Dedifferentiated amniotic fluid mesenchymal stem cell (primary cell): ENCODE results near the gene RPL7A.
"Not testable (repeated sequence)": the region's sequence is repeated elsewhere in the genome, so short reads cannot be mapped to it uniquely, and the experiment has no call there.

Experiments
- DNase-seq: peaks from one replicate; pipeline ENCODE4 v3.0.0-alpha.2; 2016; ENCODE audit errors: extremely low spot score

Gene RPL7A

GRCh38 chr9:133347985-133348717 is at the start of gene RPL7A, which contains the start of gene MED22:
Gene RPL7A, plus strand, starts transcription at chr9:133348218. Its CDS starts 26 bp downstream, at chr9:133348244.
Gene MED22, minus strand, starts transcription at chr9:133348131. Its CDS starts 1,469 bp downstream, at chr9:133346662.
- peak; percentile 98 for DNase-seq

GRCh38 chr9:133299996-133300395 is 48.0 kb upstream of the RPL7A start:
- DNase-seq: not testable (repeated sequence)

GRCh38 chr9:133301253-133302230 is 46.5 kb upstream of the RPL7A start:
- no peak for DNase-seq

GRCh38 chr9:133303266-133304157 is 44.5 kb upstream of the RPL7A start:
- no peak for DNase-seq

- DNase-seq: no peak
Measured at GRCh38 chr9:133304158-133304470, 43.9 kb upstream of the RPL7A start.

- no peak for DNase-seq
Measured at GRCh38 chr9:133304477-133305377, 43.3 kb upstream of the RPL7A start.

- DNase-seq: no peak
Measured at GRCh38 chr9:133305731-133306130, 42.3 kb upstream of the RPL7A start.

GRCh38 chr9:133306242-133307204 is 41.5 kb upstream of the RPL7A start:
- DNase-seq: no peak

GRCh38 chr9:133307301-133307700 is 40.7 kb upstream of the RPL7A start:
- DNase-seq: no peak

GRCh38 chr9:133309608-133310007 is 38.4 kb upstream of the RPL7A start:
- DNase-seq: no peak

GRCh38 chr9:133315997-133316396 is 32.0 kb upstream of the RPL7A start:
- DNase-seq: no peak

- not testable (repeated sequence) for DNase-seq
Measured at GRCh38 chr9:133317551-133317950, 30.5 kb upstream of the RPL7A start.

GRCh38 chr9:133320421-133320881 is 27.6 kb upstream of the RPL7A start:
- DNase-seq: no peak

- no peak for DNase-seq
Measured at GRCh38 chr9:133321411-133321935, 26.5 kb upstream of the RPL7A start.

- DNase-seq: no peak
Measured at GRCh38 chr9:133322701-133323100, 25.3 kb upstream of the RPL7A start.

- DNase-seq: no peak
Measured at GRCh38 chr9:133323211-133323610, 24.8 kb upstream of the RPL7A start.

GRCh38 chr9:133323991-133324703 is 23.9 kb upstream of the RPL7A start:
- no peak for DNase-seq

GRCh38 chr9:133327021-133327420 is 21.0 kb upstream of the RPL7A start:
- DNase-seq: not testable (repeated sequence)
